ENCODE data around the gene PRR18. TPM values are rescaled to one million over a fixed set of nuclear protein-coding genes. Genes with fewer than 3 reads are reported as not detected.

PRR18 gene
- total and polyA plus RNA-seq, 4 donors: 0.33 to 2.9 (median 0.87) TPM

DNA sequence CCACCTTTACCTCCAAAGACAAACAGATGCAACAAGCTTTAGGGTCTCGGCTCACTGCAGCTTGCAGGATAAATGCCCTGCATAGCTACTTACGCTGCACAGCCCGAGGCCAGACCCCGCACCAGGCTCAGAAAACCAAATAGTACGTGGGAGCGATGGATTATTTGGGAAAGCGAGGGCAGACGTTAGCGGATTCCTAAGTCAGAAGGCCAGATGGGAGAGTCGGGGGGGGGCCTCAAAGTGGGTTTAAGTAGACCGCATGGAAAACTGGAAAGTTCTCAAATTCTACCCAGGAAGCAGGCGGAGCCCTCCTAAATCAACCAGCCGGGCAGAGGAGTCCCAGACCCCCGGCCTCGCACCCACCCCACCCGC is 33.8 kb upstream of the PRR18 start:
- Histone ChIP-seq H3K27me3 (ENCODE audit: control insufficient read depth in 3 of 3, insufficient read depth in 3 of 3, low read length in 2 of 3) (no peaks in the 10 kb centered on the region), H3K4me3 (peak overlapping the region; percentile 99), H3K36me3 (ENCODE audit: control insufficient read depth in 4 of 4, insufficient read depth in 4 of 4, low read length in 4 of 4) (peaks cover 3 to 10% (median 5%) of the 10 kb centered on the region in 4 donors), H3K4me1 (ENCODE audit: control insufficient read depth in 5 of 5, insufficient read depth in 5 of 5, low read length in 5 of 5) (peaks cover 3 to 22% (median 13%) of the 10 kb centered on the region in 5 donors), H3K9ac (ENCODE audit: insufficient read depth in 1 of 2, low read length in 2 of 2) (peak overlapping the region; percentile 68 to 95), H3K27ac (ENCODE audit: low read depth in 1 of 2, low read length in 1 of 2) (peak overlapping the region; percentile 93 to 99), H3K9me3 (ENCODE audit: control insufficient read depth in 4 of 4, insufficient read depth in 3 of 4, low read length in 3 of 4) (no peaks in the 10 kb centered on the region)
- no peak for TF ChIP-seq CTCF (IDR thresholded peaks at IDR 0.05; ENCODE audit: control extremely low read depth, extremely low read depth)
- 0% methylated on average over 16 of the region's 16 CpGs for WGBS, 2 donors
- ATAC-seq (ENCODE audit: insufficient read depth, low FRiP score) (peak; percentile 6), DNase-seq (peak in 2 of 3 donors; percentile 35 to 50)

- H3K4me1 ChIP-seq (ENCODE audit: control insufficient read depth in 5 of 5, insufficient read depth in 5 of 5, low read length in 5 of 5): peaks cover 3 to 22% (median 13%) of the 10 kb centered on the region in 5 donors
- no peaks in the 10 kb centered on the region for H3K9me3 ChIP-seq (ENCODE audit: control insufficient read depth in 4 of 4, insufficient read depth in 3 of 4, low read length in 3 of 4)
- WGBS, 2 donors: 3 to 12% methylated on average over 7 of the region's 7 CpGs
- peak overlapping the region; percentile 68 to 95 for H3K9ac ChIP-seq (ENCODE audit: insufficient read depth in 1 of 2, low read length in 2 of 2)
- TF ChIP-seq CTCF (IDR thresholded peaks at IDR 0.05; ENCODE audit: control extremely low read depth, extremely low read depth): no peak
- ATAC-seq (ENCODE audit: insufficient read depth, low FRiP score) (no peak), DNase-seq (peak in 1 of 3 donors; percentile 11)
- H3K4me3 ChIP-seq: peak overlapping the region; percentile 37
- H3K27me3 ChIP-seq (ENCODE audit: control insufficient read depth in 3 of 3, insufficient read depth in 3 of 3, low read length in 2 of 3): no peaks in the 10 kb centered on the region
- no peak overlapping the region for H3K27ac ChIP-seq (ENCODE audit: low read depth in 1 of 2, low read length in 1 of 2)
- H3K36me3 ChIP-seq (ENCODE audit: control insufficient read depth in 4 of 4, insufficient read depth in 4 of 4, low read length in 4 of 4): peaks cover 3 to 10% (median 8%) of the 10 kb centered on the region in 4 donors
Observed at GRCh38 chr6:166341464-166341863, 33.3 kb upstream of the PRR18 start.

GRCh38 chr6:166338854-166339253 is 30.7 kb upstream of the PRR18 start:
- Histone ChIP-seq H3K9me3 (ENCODE audit: control insufficient read depth in 4 of 4, insufficient read depth in 3 of 4, low read length in 3 of 4) (no peaks in the 10 kb centered on the region), H3K27ac (ENCODE audit: low read depth in 1 of 2, low read length in 1 of 2) (no peak overlapping the region), H3K36me3 (ENCODE audit: control insufficient read depth in 4 of 4, insufficient read depth in 4 of 4, low read length in 4 of 4) (peaks cover 3 to 14% (median 10%) of the 10 kb centered on the region in 4 donors), H3K27me3 (ENCODE audit: control insufficient read depth in 3 of 3, insufficient read depth in 3 of 3, low read length in 2 of 3) (no peaks in the 10 kb centered on the region), H3K9ac (ENCODE audit: insufficient read depth in 1 of 2, low read length in 2 of 2) (no peak overlapping the region), H3K4me3 (no peak overlapping the region), H3K4me1 (ENCODE audit: control insufficient read depth in 5 of 5, insufficient read depth in 5 of 5, low read length in 5 of 5) (peaks cover 3 to 22% (median 12%) of the 10 kb centered on the region in 5 donors)
- DNase-seq (no peak), ATAC-seq (ENCODE audit: insufficient read depth, low FRiP score) (no peak)
- WGBS, 2 donors: 97 to 98% methylated on average over 9 of the region's 9 CpGs
- TF ChIP-seq CTCF (IDR thresholded peaks at IDR 0.05; ENCODE audit: control extremely low read depth, extremely low read depth): no peak

GRCh38 chr6:166336847-166337246 is 28.7 kb upstream of the PRR18 start:
- WGBS, 2 donors: 84 to 91% methylated on average over 3 of the region's 3 CpGs
- H3K4me1 ChIP-seq (ENCODE audit: control insufficient read depth in 5 of 5, insufficient read depth in 5 of 5, low read length in 5 of 5): peaks cover 3 to 15% (median 9%) of the 10 kb centered on the region in 5 donors
- H3K27me3 ChIP-seq (ENCODE audit: control insufficient read depth in 3 of 3, insufficient read depth in 3 of 3, low read length in 2 of 3): no peaks in the 10 kb centered on the region
- peaks cover 3 to 18% (median 10%) of the 10 kb centered on the region in 4 donors for H3K36me3 ChIP-seq (ENCODE audit: control insufficient read depth in 4 of 4, insufficient read depth in 4 of 4, low read length in 4 of 4)
- H3K9me3 ChIP-seq (ENCODE audit: control insufficient read depth in 4 of 4, insufficient read depth in 3 of 4, low read length in 3 of 4): no peaks in the 10 kb centered on the region
- no peak overlapping the region for H3K27ac ChIP-seq (ENCODE audit: low read depth in 1 of 2, low read length in 1 of 2)
- no peak overlapping the region for H3K4me3 ChIP-seq
- DNase-seq (no peak), ATAC-seq (ENCODE audit: insufficient read depth, low FRiP score) (no peak)
- no peak for TF ChIP-seq CTCF (IDR thresholded peaks at IDR 0.05; ENCODE audit: control extremely low read depth, extremely low read depth)
- H3K9ac ChIP-seq (ENCODE audit: insufficient read depth in 1 of 2, low read length in 2 of 2): no peak overlapping the region
